A673 (cell line): ENCODE measurements around the gene LSR. TPM values are rescaled to one million over a fixed set of nuclear protein-coding genes. Genes with fewer than 3 reads are reported as not detected.

Source experiments
- BruUV-seq: library from RNA; stranded (reverse); fragments of 400-500 nt; replicated peaks from 2 replicates; lab custom pipeline; 2021; lab: Mats Ljungman, UMichigan
- CTCF ChIA-PET: fragments of 300-600 bp; sonication (Branson Sonifier 250); formaldehyde crosslinking; loops from one replicate; lab custom pipeline; 2022; ENCODE audit warnings: antibody characterized with exemption; lab: Charles Lee
- POLR2A ChIA-PET: fragments of 300-600 bp; sonication (Branson Sonifier 250); formaldehyde crosslinking; loops from one replicate; lab custom pipeline; 2022; ENCODE audit warnings: antibody characterized with exemption; ENCODE audit not compliant: low non-redundant PET; lab: Charles Lee
- DNase-seq: peaks from one replicate; pipeline ENCODE4 v3.0.0-alpha.2; 2015; ENCODE audit warnings: low spot score
- H3K27ac ChIP-seq: fragments of 200-600 bp; sonication (generic); 2 replicates; pipeline ENCODE4 v1.5.1; 2016; ENCODE audit warnings: mixed run types, low read depth, mild to moderate bottlenecking, mixed read lengths, antibody characterized with exemption, low read length; ENCODE audit not compliant: poor library complexity, severe bottlenecking
- H3K27me3 ChIP-seq: fragments of 200-600 bp; sonication (generic); replicated peaks from 2 replicates; pipeline ENCODE4 v1.6.1; 2017; ENCODE audit warnings: mixed run types, low read depth, mild to moderate bottlenecking, mixed read lengths, antibody characterized with exemption, low read length; ENCODE audit not compliant: insufficient read depth, poor library complexity
- H3K36me3 ChIP-seq: fragments of 200-600 bp; sonication (generic); 2 replicates; pipeline ENCODE4 v1.6.1; 2016; ENCODE audit warnings: mixed run types, mild to moderate bottlenecking, mixed read lengths, antibody characterized with exemption, low read length; ENCODE audit not compliant: insufficient read depth, poor library complexity, severe bottlenecking
- H3K4me1 ChIP-seq: fragments of 200-600 bp; sonication (generic); 2 replicates; pipeline ENCODE4 v1.6.1; 2017; ENCODE audit warnings: mixed run types, mild to moderate bottlenecking, mixed read lengths, antibody characterized with exemption, low read length; ENCODE audit not compliant: insufficient read depth, poor library complexity, severe bottlenecking
- H3K4me3 ChIP-seq: fragments of 200-600 bp; sonication (generic); 2 replicates; pipeline ENCODE4 v1.5.1; 2016; ENCODE audit warnings: low read depth, mixed run types, mild to moderate bottlenecking, mixed read lengths, low read length; ENCODE audit not compliant: poor library complexity, severe bottlenecking
- H3K9me3 ChIP-seq: fragments of 200-600 bp; sonication (generic); 2 replicates; pipeline ENCODE4 v1.6.1; 2016; ENCODE audit warnings: mixed run types, low read depth, mild to moderate bottlenecking, mixed read lengths, antibody characterized with exemption, low read length; ENCODE audit not compliant: poor library complexity, severe bottlenecking
- CTCF ChIP-seq: fragments of 300-800, 200-600 bp; sonication (generic); conservative IDR thresholded peaks from 2 replicates; pipeline ENCODE4 v1.5.1; 2017; ENCODE audit warnings: low read depth, mild to moderate bottlenecking, antibody characterized with exemption, low read length, moderate library complexity, mixed read lengths
- EZH2 ChIP-seq: fragments of 200-600 bp; sonication (generic); IDR thresholded peaks from 2 replicates; pipeline ENCODE4 v1.6.1; 2017; ENCODE audit warnings: borderline replicate concordance, low read depth, mild to moderate bottlenecking, mixed read lengths, antibody characterized with exemption, low read length; ENCODE audit not compliant: poor library complexity, severe bottlenecking
- intact Hi-C: fragments of 100-400 bp; cut with micrococcal nuclease; formaldehyde crosslinking; loops from one replicate; pipeline ENCODE4 v1.10.0; 2022; ENCODE audit not compliant: unreplicated experiment
- total RNA-seq: library from RNA; stranded (reverse); gene quantifications from 2 replicates; pipeline ENCODE4 v1.2.3, GENCODE V29; 2021

Gene LSR
- total RNA-seq, 1 experiment from 2014 or later = 1.9 TPM

- DNase-seq = no peak
- H3K27me3 ChIP-seq = peaks cover 2% of the 10 kb centered on the region
- no peaks in the 10 kb centered on the region for H3K36me3 ChIP-seq
- BruUV-seq = no TSS peak
- no peak overlapping the region for H3K4me3 ChIP-seq
- no peaks in the 10 kb centered on the region for H3K9me3 ChIP-seq
- POLR2A ChIA-PET = no interaction called here
- intact Hi-C loops = no loop called here
- TF ChIP-seq CTCF = no peak
- TF ChIP-seq EZH2 = no peak
- CTCF ChIA-PET = no interaction called here
- H3K27ac ChIP-seq = no peak overlapping the region
- H3K4me1 ChIP-seq = no peaks in the 10 kb centered on the region
Measured at GRCh38 chr19:35299523-35300338, 50.9 kb downstream of the LSR start.

GRCh38 chr19:35300339-35300649 is 51.5 kb downstream of the LSR start:
- no peaks in the 10 kb centered on the region for H3K9me3 ChIP-seq

GRCh38 chr19:35301961-35302360 is 53.2 kb downstream of the LSR start:
- H3K27me3 ChIP-seq = no peaks in the 10 kb centered on the region
- CTCF ChIA-PET = no interaction called here

More at GRCh38 chr19:35300339-35300649, 51.5 kb downstream of the LSR start:
- ChIA-PET POLR2A (no interaction called here), CTCF (no interaction called here)
- intact Hi-C loops = no loop called here
- H3K27ac ChIP-seq = no peak overlapping the region
- H3K4me1 ChIP-seq = no peaks in the 10 kb centered on the region
- no peak for DNase-seq
- TF ChIP-seq CTCF (no peak), EZH2 (no peak)
- no peaks in the 10 kb centered on the region for H3K27me3 ChIP-seq
- no peaks in the 10 kb centered on the region for H3K36me3 ChIP-seq
- no TSS peak for BruUV-seq
- no peak overlapping the region for H3K4me3 ChIP-seq

More at GRCh38 chr19:35301961-35302360, 53.2 kb downstream of the LSR start:
- Histone ChIP-seq H3K9me3 (no peaks in the 10 kb centered on the region), H3K4me3 (no peak overlapping the region), H3K4me1 (no peaks in the 10 kb centered on the region), H3K36me3 (no peaks in the 10 kb centered on the region), H3K27ac (no peak overlapping the region)
- TF ChIP-seq EZH2 = no peak
- no peak for TF ChIP-seq CTCF
- intact Hi-C loops = no loop called here
- DNase-seq = no peak
- BruUV-seq = no TSS peak
- POLR2A ChIA-PET = no interaction called here
